Measurements from ENCODE around the gene MLPH.

DNA sequence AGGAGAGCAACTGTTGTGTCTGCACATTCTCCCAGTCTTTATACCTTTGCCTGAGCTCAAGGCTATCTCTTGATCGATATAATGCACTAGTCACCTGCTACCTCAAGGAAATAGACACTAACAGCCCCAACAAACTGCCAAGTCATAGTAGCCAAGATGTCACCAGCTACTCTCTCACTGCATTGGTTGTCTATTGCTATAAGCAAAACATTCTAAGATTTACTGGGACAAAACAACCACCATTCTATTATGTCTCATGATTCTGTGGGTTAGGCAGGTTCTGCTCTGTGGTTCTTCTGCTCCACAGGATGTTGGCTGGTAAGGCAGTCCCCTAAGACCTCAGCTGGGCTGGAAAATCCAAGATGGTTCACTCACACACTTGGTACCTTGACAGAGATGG, 28.5 kb upstream of the MLPH start:
- no peak for TF ChIP-seq EZH2 (IDR thresholded peaks at IDR 0.05; ENCODE audit: insufficient read depth, poor library complexity, severe bottlenecking)
- no peak for TF ChIP-seq EZH2phosphoT487 (IDR thresholded peaks at IDR 0.05; ENCODE audit: insufficient read depth, low read depth)

Data from GM23248 (cell line).